Naive thymus-derived CD4-positive, alpha-beta T cell (primary cell): Measurements from ENCODE around the gene PER1. TPM values are rescaled to one million over a fixed set of nuclear protein-coding genes. Genes with fewer than 3 reads are reported as not detected.
A peak's percentile ranks its signal among the peaks of the same experiment; 100 is the strongest.

Experiments used
- ATAC-seq: fragments of 150-1000 bp; cut with Tn5 transposase; 2 replicates; pipeline ENCODE4 v1.10.0; 2021; ENCODE audit warnings: mild to moderate bottlenecking, moderate library complexity
- CTCF ChIA-PET: fragments of 350-600 bp; sonication (Branson Sonifier 250); formaldehyde crosslinking; loops from one replicate; lab custom pipeline; 2021; ENCODE audit warnings: antibody characterized with exemption; lab: Charles Lee
- POLR2A ChIA-PET: fragments of 350-600 bp; sonication (Branson Sonifier 250); formaldehyde crosslinking; loops from one replicate; lab custom pipeline; 2021; ENCODE audit warnings: antibody characterized with exemption, inconsistent platforms; lab: Charles Lee
- DNase-seq, 9 donors: peaks; one replicate each; pipeline versions ENCODE4 v3.0.0 to v3.0.0-alpha.2; 2020 to 2022; ENCODE audit warnings: mixed read lengths in 1 of 9
- H3K27ac ChIP-seq: one replicate; pipeline ENCODE4 v1.7.0; 2013; ENCODE audit warnings: mild to moderate bottlenecking, low read depth, low read length, moderate library complexity
- H3K27me3 ChIP-seq, 2 donors: one replicate each; pipeline ENCODE4 v1.7.0; 2013; ENCODE audit warnings: low read length in 2 of 2, mild to moderate bottlenecking in 2 of 2, moderate library complexity in 2 of 2; ENCODE audit not compliant: control insufficient read depth in 2 of 2, insufficient read depth in 2 of 2
- H3K36me3 ChIP-seq, 3 experiments: 1 replicate in 2 of 3; 2 replicates in 1 of 3; pipeline ENCODE4 v1.7.0; 2013; ENCODE audit warnings: low read length in 3 of 3, mild to moderate bottlenecking in 3 of 3, moderate library complexity in 1 of 3; ENCODE audit not compliant: insufficient read depth in 3 of 3, control insufficient read depth in 2 of 3
- H3K4me1 ChIP-seq, 2 donors: one replicate each; pipeline ENCODE4 v1.7.0; 2013; ENCODE audit warnings: low read length in 2 of 2, mild to moderate bottlenecking in 2 of 2, moderate library complexity in 1 of 2; ENCODE audit not compliant: control insufficient read depth in 2 of 2, insufficient read depth in 2 of 2
- H3K4me3 ChIP-seq: 2 replicates; pipeline ENCODE4 v1.7.0; 2013; ENCODE audit warnings: mild to moderate bottlenecking, low read length
- H3K9me3 ChIP-seq, 3 experiments: 1 replicate in 2 of 3; 2 replicates in 1 of 3; pipeline ENCODE4 v1.7.0; 2013; ENCODE audit warnings: low read length in 3 of 3; ENCODE audit not compliant: control insufficient read depth in 2 of 3
- H3K27ac Mint-ChIP-seq, 9 donors: one replicate each; pipeline ENCODE4 v1.8.0; 2020 to 2022; ENCODE audit warnings: mixed read lengths in 9 of 9, mild to moderate bottlenecking in 8 of 9, moderate library complexity in 5 of 9, inconsistent platforms in 2 of 9
- H3K27me3 Mint-ChIP-seq, 5 donors: one replicate each; pipeline ENCODE4 v1.8.0; 2021 to 2022; ENCODE audit warnings: mixed read lengths in 5 of 5, mild to moderate bottlenecking in 1 of 5
- H3K36me3 Mint-ChIP-seq, 5 donors: one replicate each; pipeline ENCODE4 v1.8.0; 2020 to 2022; ENCODE audit warnings: mixed read lengths in 5 of 5, mild to moderate bottlenecking in 3 of 5, inconsistent platforms in 1 of 5
- H3K4me1 Mint-ChIP-seq, 7 donors: one replicate each; pipeline ENCODE4 v1.8.0; 2020 to 2022; ENCODE audit warnings: mixed read lengths in 7 of 7, mild to moderate bottlenecking in 3 of 7, inconsistent platforms in 1 of 7
- H3K4me3 Mint-ChIP-seq, 10 donors: one replicate each; pipeline ENCODE4 v1.8.0; 2020 to 2022; ENCODE audit warnings: mild to moderate bottlenecking in 10 of 10, mixed read lengths in 10 of 10, moderate library complexity in 6 of 10, inconsistent platforms in 2 of 10
- H3K9me3 Mint-ChIP-seq, 11 donors: one replicate each; pipeline ENCODE4 v1.8.0; 2020 to 2022; ENCODE audit warnings: mixed read lengths in 11 of 11, mild to moderate bottlenecking in 4 of 11, inconsistent platforms in 1 of 11, moderate library complexity in 1 of 11
- intact Hi-C, 2 donors: fragments of 100-400 bp; cut with micrococcal nuclease; formaldehyde crosslinking; loops; one replicate each; pipeline ENCODE4 v1.15.1; 2023
- microRNA-seq: library from miRNA; unstranded; fragments of <30 nt; microRNA quantifications from one replicate; pipeline ENCODE4 v1.2.0, GENCODE V29; 2022; ENCODE audit warnings: borderline microRNAs expressed
- polyA plus RNA-seq, 2 donors: library from polyadenylated mRNA; unstranded; fragments of 300-500 nt; fragmentation: Illumina TruSeq; gene quantifications; one replicate each; pipeline ENCODE4 v1.2.3, GENCODE V29; 2021
- total RNA-seq, 6 experiments: library from RNA in 5 of 6; stranded (reverse) in 5 of 6; gene quantifications; 1 replicate in 5 of 6; 2 replicates in 1 of 6; pipeline ENCODE4 v1.2.3 and lab custom pipeline; 2021 to 2026

The PER1 gene
- total and polyA plus RNA-seq, 7 experiments from 2014 or later: 7.9 to 1,786 (median 80.1) TPM

DNA sequence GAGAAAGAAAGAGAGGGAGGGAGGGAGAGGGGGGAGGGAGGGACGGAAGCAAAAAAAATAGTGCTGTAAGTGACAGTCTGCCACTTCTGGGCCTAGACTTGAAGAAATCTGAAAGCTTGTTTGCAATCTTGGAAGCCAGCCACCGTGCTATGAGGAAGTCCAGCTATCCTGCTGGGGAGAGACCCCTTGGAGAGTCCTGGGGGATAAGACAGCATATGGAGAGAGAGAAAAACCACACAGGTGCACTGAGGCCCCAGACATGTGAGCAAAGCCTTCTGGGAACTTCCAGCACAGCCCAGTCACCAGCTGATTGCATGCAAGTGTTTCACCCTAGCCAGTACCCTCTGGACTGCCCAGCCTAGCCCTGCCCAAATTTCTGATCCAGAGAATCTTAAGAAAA is 52.1 kb downstream of the PER1 start:
- Histone ChIP-seq H3K27ac (no peak overlapping the region), H3K9me3 (no peaks in the 10 kb centered on the region), H3K4me1 (peaks cover 0 to under 1% of the 10 kb centered on the region in 2 donors), H3K36me3 (no peaks in the 10 kb centered on the region), H3K4me3 (no peak overlapping the region), H3K27me3 (no peaks in the 10 kb centered on the region)
- Mint-ChIP-seq H3K4me1 (peaks cover 0 to 10% (median 3%) of the 10 kb centered on the region in 7 donors), H3K36me3 (no peaks in the 10 kb centered on the region), H3K27ac (peak overlapping the region in 1 of 9 donors; percentile 62), H3K27me3 (peaks cover 0 to 23% (median 0%) of the 10 kb centered on the region in 5 donors), H3K4me3 (no peak overlapping the region), H3K9me3 (no peaks in the 10 kb centered on the region)
- DNase-seq (no peak), ATAC-seq (no peak)
- POLR2A ChIA-PET: interaction anchor here (0.5 to 2.2 kb wide), 2 partner anchors 10 to 397 kb away, joined by 3 to 6 read pairs; no protein-coding TSS in a partner anchor
- intact Hi-C loops: no loop called here
- CTCF ChIA-PET: interaction anchor here (0.9 to 2.4 kb wide), 5 partner anchors 8 to 19 kb away, joined by 3 to 13 read pairs (median 4); no protein-coding TSS in a partner anchor

DNA sequence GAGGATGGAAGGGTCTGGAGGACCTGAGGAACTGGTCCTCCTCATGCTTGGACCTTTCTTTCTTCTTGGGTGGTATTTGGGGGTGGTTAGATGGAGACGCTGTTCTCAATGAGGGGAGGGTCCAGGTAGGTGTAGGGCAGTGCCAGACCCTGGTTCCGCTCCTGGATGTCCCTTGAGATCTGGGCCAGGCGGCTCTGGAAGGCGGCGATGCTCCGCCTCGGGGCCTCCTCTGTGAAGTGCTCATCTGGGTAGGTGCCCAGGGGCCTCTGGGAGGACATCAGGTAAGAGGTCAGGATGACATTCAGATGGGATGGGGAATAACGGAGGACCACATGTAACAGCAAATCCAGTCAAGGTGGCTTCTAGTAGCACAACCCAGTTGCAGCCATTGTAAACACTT is 55.7 kb downstream of the PER1 start:
- ChIA-PET CTCF (interaction anchor here (1.2 kb wide), 1 partner anchor 23 kb away, joined by 4 read pairs; no protein-coding TSS in a partner anchor), POLR2A (interaction anchor here (0.7 to 1.1 kb wide), 4 partner anchors 9 to 17 kb away, joined by 3 read pairs; no protein-coding TSS in a partner anchor)
- H3K4me1 Mint-ChIP-seq: peaks cover 6 to 24% (median 15%) of the 10 kb centered on the region in 7 donors
- Histone ChIP-seq H3K36me3 (no peaks in the 10 kb centered on the region), H3K9me3 (no peaks in the 10 kb centered on the region), H3K4me1 (peaks cover 5 to 13% of the 10 kb centered on the region in 2 donors), H3K27me3 (no peaks in the 10 kb centered on the region), H3K4me3 (no peak overlapping the region), H3K27ac (no peak overlapping the region)
- peak overlapping the region in 1 of 10 donors; percentile 16 for H3K4me3 Mint-ChIP-seq
- intact Hi-C loops: no loop called here
- no peak for DNase-seq
- no peak for ATAC-seq
- no peaks in the 10 kb centered on the region for H3K36me3 Mint-ChIP-seq
- H3K9me3 Mint-ChIP-seq: no peaks in the 10 kb centered on the region
- peak overlapping the region in 1 of 9 donors; percentile 46 for H3K27ac Mint-ChIP-seq
- peaks cover 0 to 34% (median under 1%) of the 10 kb centered on the region in 5 donors for H3K27me3 Mint-ChIP-seq

DNA sequence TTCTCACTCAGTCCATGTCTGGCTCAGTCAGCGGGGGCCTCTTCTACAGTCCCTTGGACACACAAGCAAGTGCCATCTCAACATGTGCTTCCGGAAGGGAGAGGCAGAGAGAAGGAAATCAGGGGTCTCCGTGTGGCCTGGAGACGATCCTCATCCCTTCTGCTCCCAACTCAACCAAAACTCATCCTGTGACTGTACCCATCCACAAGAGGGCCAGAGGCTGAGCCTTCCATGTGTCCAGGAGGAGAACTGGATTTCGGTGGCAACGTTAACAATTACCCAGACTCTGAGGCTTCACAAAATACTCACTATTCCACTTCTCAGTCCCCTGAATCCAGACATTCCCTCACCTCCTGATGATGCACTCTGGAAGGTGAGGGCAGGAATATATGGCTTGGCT is 56.8 kb downstream of the PER1 start:
- ChIA-PET POLR2A (no interaction called here), CTCF (interaction anchor here (1.2 to 13.4 kb wide), 2 partner anchors 19 to 24 kb away, joined by 4 to 248 read pairs; partner anchors contain the start of gene ALOXE3)

DNA sequence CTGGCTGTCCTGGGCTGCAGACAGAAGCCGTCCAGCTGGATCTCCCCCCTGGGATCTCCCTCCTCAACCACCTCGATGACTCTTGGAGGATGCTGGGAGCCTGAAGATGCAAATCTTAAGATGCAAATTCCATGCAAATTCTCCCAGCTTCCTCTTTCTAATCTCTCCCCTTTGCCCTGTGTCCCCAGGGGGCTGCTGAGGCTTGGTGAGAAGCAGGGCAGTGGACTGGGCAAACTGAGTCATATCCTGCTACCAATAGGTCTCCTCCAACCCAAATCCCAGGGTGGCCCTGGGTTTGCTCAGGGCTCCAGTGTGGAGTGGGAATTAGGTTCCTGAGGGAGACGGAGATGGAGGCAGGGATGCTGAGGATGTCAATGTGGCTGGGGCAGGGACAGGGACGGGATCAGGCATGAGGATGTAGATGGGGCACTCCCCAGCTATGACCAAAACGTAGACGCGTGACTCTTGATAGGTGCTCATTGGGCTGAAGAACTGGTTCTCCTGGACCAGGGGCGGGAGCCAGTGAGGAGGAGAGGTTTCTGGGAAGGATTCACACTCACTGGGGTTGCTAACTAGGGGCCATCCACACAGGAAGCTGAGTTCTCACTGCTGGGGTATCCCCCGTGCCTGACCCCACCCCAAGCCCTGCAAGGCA is 61.0 kb downstream of the PER1 start:
- ATAC-seq (no peak), DNase-seq (no peak)
- ChIA-PET POLR2A (interaction anchor here (0.6 to 1.4 kb wide), 4 partner anchors 10 to 217 kb away, joined by 3 to 7 read pairs (median 4); no protein-coding TSS in a partner anchor), CTCF (interaction anchor here (0.7 to 13.4 kb wide), 6 partner anchors 7 to 205 kb away, joined by 3 to 248 read pairs (median 4); partner anchors contain the start of gene ALOXE3)
- peaks cover 5 to 13% of the 10 kb centered on the region in 2 donors for H3K4me1 ChIP-seq
- H3K4me1 Mint-ChIP-seq: peaks cover 6 to 17% (median 15%) of the 10 kb centered on the region in 7 donors
- no peaks in the 10 kb centered on the region for H3K9me3 ChIP-seq
- intact Hi-C loops: no loop called here
- H3K9me3 Mint-ChIP-seq: no peaks in the 10 kb centered on the region
- H3K4me3 Mint-ChIP-seq: no peak overlapping the region
- H3K36me3 ChIP-seq: no peaks in the 10 kb centered on the region
- no peak overlapping the region for H3K4me3 ChIP-seq
- no peak overlapping the region for H3K27ac Mint-ChIP-seq
- H3K27me3 Mint-ChIP-seq: peaks cover 4 to 49% (median 21%) of the 10 kb centered on the region in 5 donors
- H3K27ac ChIP-seq: no peak overlapping the region
- peaks cover 0 to 5% of the 10 kb centered on the region in 2 donors for H3K27me3 ChIP-seq
- H3K36me3 Mint-ChIP-seq: no peaks in the 10 kb centered on the region

More for the DNA sequence above, 56.8 kb downstream of the PER1 start:
- H3K27me3 Mint-ChIP-seq: peaks cover 0 to 43% (median 4%) of the 10 kb centered on the region in 5 donors
- H3K9me3 Mint-ChIP-seq: no peaks in the 10 kb centered on the region
- H3K4me3 ChIP-seq: no peak overlapping the region
- H3K27ac Mint-ChIP-seq: peak overlapping the region in 2 of 9 donors; percentile 48 to 77
- DNase-seq: no peak
- H3K36me3 Mint-ChIP-seq: no peaks in the 10 kb centered on the region
- peak overlapping the region in 1 of 10 donors; percentile 92 for H3K4me3 Mint-ChIP-seq
- H3K27me3 ChIP-seq: no peaks in the 10 kb centered on the region
- H3K9me3 ChIP-seq: no peaks in the 10 kb centered on the region
- peaks cover 5 to 13% of the 10 kb centered on the region in 2 donors for H3K4me1 ChIP-seq
- no peak for ATAC-seq
- peaks cover 6 to 24% (median 15%) of the 10 kb centered on the region in 7 donors for H3K4me1 Mint-ChIP-seq
- intact Hi-C loops: loop anchor here in 1 of 2 donors (2.0 kb wide), 1 partner anchor 61 kb away; no protein-coding TSS in a partner anchor
- H3K27ac ChIP-seq: no peak overlapping the region
- no peaks in the 10 kb centered on the region for H3K36me3 ChIP-seq

Small RNA genes lying within 50 kb of the gene (microRNA-seq; reads per million reads assigned to microRNA genes)
- 70.5 reads per million, percentile 51 among the genes with 10 or more reads in this experiment for gene MIR4521
- gene MIR6883: not detected

Other genes starting within 250 kb of the PER1 start
- gene RNF227, start 236.1 kb downstream of the PER1 start, total RNA-seq: 1 to 10 TPM; 2.6 to 8.2 (median 5.5) TPM
- 1 to 10 TPM; 3.2 to 4.9 TPM for gene RNF227, start 236.1 kb downstream of the PER1 start, polyA plus RNA-seq
- gene KCNAB3, start 222.5 kb downstream of the PER1 start, total RNA-seq: 10 to 100 TPM in 4 of 5 experiments, 1 to 10 TPM in 1; 9.4 to 18.0 (median 17.5) TPM
- gene KCNAB3, start 222.5 kb downstream of the PER1 start, polyA plus RNA-seq: under 1 TPM; 0.10 to 0.25 TPM
- 100 to 1,000 TPM in 3 of 5 experiments, 10 to 100 TPM in 2; 71.4 to 216 (median 103) TPM for gene TRAPPC1, start 220.5 kb downstream of the PER1 start, total RNA-seq
- gene TRAPPC1, start 220.5 kb downstream of the PER1 start, polyA plus RNA-seq: 100 to 1,000 TPM; 227 to 235 TPM
- gene CNTROB, start 220.2 kb downstream of the PER1 start, total RNA-seq: 10 to 100 TPM; 29.0 to 50.5 (median 33.6) TPM
- gene CNTROB, start 220.2 kb downstream of the PER1 start, polyA plus RNA-seq: 10 to 100 TPM; 10.4 to 16.7 TPM
- under 1 TPM in 3 of 5 experiments, not detected in 2; 0.07 to 0.32 (median 0.20) TPM for gene GUCY2D, start 149.8 kb downstream of the PER1 start, total RNA-seq
- under 1 TPM in 1 of 2 donors, not detected in 1; 0.98 TPM for gene GUCY2D, start 149.8 kb downstream of the PER1 start, polyA plus RNA-seq
- gene ALOX15B, start 113.3 kb downstream of the PER1 start, total RNA-seq: under 1 TPM in 1 of 5 experiments, not detected in 4; 0.61 TPM
- not detected for gene ALOX15B, start 113.3 kb downstream of the PER1 start, polyA plus RNA-seq
- gene ALOX12B, start 64.7 kb downstream of the PER1 start, total RNA-seq: 1 to 10 TPM in 2 of 5 experiments, under 1 TPM in 3; 0.44 to 1.1 (median 0.94) TPM
- 1 to 10 TPM in 1 of 2 donors, under 1 TPM in 1; 0.78 to 1.0 TPM for gene ALOX12B, start 64.7 kb downstream of the PER1 start, polyA plus RNA-seq
- gene ALOXE3, start 33.9 kb downstream of the PER1 start, total RNA-seq: 1 to 10 TPM in 1 of 5 experiments, under 1 TPM in 3, not detected in 1; 0.22 to 1.6 (median 0.75) TPM
- 1 to 10 TPM in 1 of 2 donors, under 1 TPM in 1; 0.11 to 1.6 TPM for gene ALOXE3, start 33.9 kb downstream of the PER1 start, polyA plus RNA-seq
- gene HES7, start 28.3 kb downstream of the PER1 start, total RNA-seq: under 1 TPM; 0.22 to 0.98 (median 0.41) TPM
- not detected for gene HES7, start 28.3 kb downstream of the PER1 start, polyA plus RNA-seq
- 100 to 1,000 TPM in 4 of 5 experiments, 10 to 100 TPM in 1; 87.1 to 256 (median 210) TPM for gene VAMP2, start 10.5 kb upstream of the PER1 start, total RNA-seq
- gene VAMP2, start 10.5 kb upstream of the PER1 start, polyA plus RNA-seq: 10 to 100 TPM; 75.0 to 75.1 TPM
- gene TMEM107, start 24.0 kb upstream of the PER1 start, total RNA-seq: 10 to 100 TPM; 23.1 to 49.7 (median 26.5) TPM
- 10 to 100 TPM; 40.4 to 45.9 TPM for gene TMEM107, start 24.0 kb upstream of the PER1 start, polyA plus RNA-seq
- 10 to 100 TPM in 3 of 5 experiments, 1 to 10 TPM in 2; 5.4 to 16.1 (median 13.4) TPM for gene BORCS6, start 37.8 kb upstream of the PER1 start, total RNA-seq
- gene BORCS6, start 37.8 kb upstream of the PER1 start, polyA plus RNA-seq: 10 to 100 TPM; 16.7 to 23.7 TPM
- gene AURKB, start 58.2 kb upstream of the PER1 start, total RNA-seq: 10 to 100 TPM in 1 of 5 experiments, 1 to 10 TPM in 4; 1.1 to 97.7 (median 1.3) TPM
- not detected for gene AURKB, start 58.2 kb upstream of the PER1 start, polyA plus RNA-seq
- 100 to 1,000 TPM; 124 to 366 (median 305) TPM for gene CTC1, start 95.7 kb upstream of the PER1 start, total RNA-seq
- 10 to 100 TPM; 25.1 to 32.7 TPM for gene CTC1, start 95.7 kb upstream of the PER1 start, polyA plus RNA-seq
- gene PFAS, start 96.9 kb upstream of the PER1 start, total RNA-seq: 10 to 100 TPM; 31.6 to 68.9 (median 31.9) TPM
- 10 to 100 TPM; 15.2 to 17.4 TPM for gene PFAS, start 96.9 kb upstream of the PER1 start, polyA plus RNA-seq
- gene RANGRF, start 136.3 kb upstream of the PER1 start, total RNA-seq: 10 to 100 TPM; 26.0 to 46.1 (median 38.9) TPM
- gene RANGRF, start 136.3 kb upstream of the PER1 start, polyA plus RNA-seq: 10 to 100 TPM; 77.5 to 85.8 TPM
- gene SLC25A35, start 143.0 kb upstream of the PER1 start, total RNA-seq: 10 to 100 TPM in 1 of 5 experiments, 1 to 10 TPM in 4; 4.3 to 10.0 (median 7.0) TPM
- gene SLC25A35, start 143.0 kb upstream of the PER1 start, polyA plus RNA-seq: 1 to 10 TPM in 1 of 2 donors, under 1 TPM in 1; 0.58 to 4.9 TPM
- gene ARHGEF15, start 157.8 kb upstream of the PER1 start, total RNA-seq: not detected
- gene ARHGEF15, start 157.8 kb upstream of the PER1 start, polyA plus RNA-seq: not detected
- gene ODF4, start 187.4 kb upstream of the PER1 start, total RNA-seq: not detected
- not detected for gene ODF4, start 187.4 kb upstream of the PER1 start, polyA plus RNA-seq
- 1,000 to 10,000 TPM; 2,029 to 3,298 (median 3,039) TPM for gene RPL26, start 230.8 kb upstream of the PER1 start, total RNA-seq
- gene RPL26, start 230.8 kb upstream of the PER1 start, polyA plus RNA-seq: 1,000 to 10,000 TPM; 1,965 to 2,128 TPM
- 1 to 10 TPM in 1 of 5 experiments, under 1 TPM in 3, not detected in 1; 0.13 to 1.7 (median 0.52) TPM for gene RNF222, start 245.4 kb upstream of the PER1 start, total RNA-seq
- under 1 TPM; 0.16 to 0.35 TPM for gene RNF222, start 245.4 kb upstream of the PER1 start, polyA plus RNA-seq